SK-N-SH treated with all-trans-retinoic acid at 6 μM for 48 hours (cell line): Measurements from ENCODE around the gene TBC1D4.
A peak's percentile ranks its signal among the peaks of the same experiment; 100 is the strongest.

Experiments used
- ATAC-seq: fragments of 200-7000 bp; cut with Tn5 transposase; 3 replicates; pipeline ENCODE4 v1.9.1; 2020; ENCODE audit warnings: mild to moderate bottlenecking, moderate library complexity
- ARNTL ChIP-seq: fragments of 450-650 bp; formaldehyde crosslinking; IDR thresholded peaks from 2 replicates; pipeline ENCODE4 v1.5.0; 2020; ENCODE audit warnings: low read depth, mild to moderate bottlenecking, moderate library complexity, borderline replicate concordance
- BACH2 ChIP-seq: fragments of 250-450 bp; sonication (Bioruptor Pico); IDR thresholded peaks from 2 replicates; pipeline ENCODE4 v1.9.0; 2021; ENCODE audit warnings: mild to moderate bottlenecking, borderline replicate concordance
- CREB5 ChIP-seq: fragments of 250-450 bp; sonication (Bioruptor Pico); IDR thresholded peaks from 2 replicates; pipeline ENCODE4 v1.5.1; 2020; ENCODE audit warnings: low read depth, mild to moderate bottlenecking, moderate library complexity
- CSDC2 ChIP-seq: fragments of 250-450 bp; sonication (Bioruptor Pico); IDR thresholded peaks from 2 replicates; pipeline ENCODE4 v1.5.0; 2020; ENCODE audit warnings: mild to moderate bottlenecking, moderate library complexity
- ESRRG ChIP-seq: fragments of 250-450 bp; sonication (Bioruptor Pico); IDR thresholded peaks from 2 replicates; pipeline ENCODE4 v1.6.1; 2021; ENCODE audit warnings: mild to moderate bottlenecking
- GLIS3 ChIP-seq: fragments of 250-450 bp; sonication (Bioruptor Pico); IDR thresholded peaks from 2 replicates; pipeline ENCODE4 v1.5.0; 2020; ENCODE audit warnings: mild to moderate bottlenecking, moderate library complexity
- OSR1 ChIP-seq: fragments of 250-450 bp; sonication (Bioruptor Pico); IDR thresholded peaks from 2 replicates; pipeline ENCODE4 v1.8.0; 2022; ENCODE audit warnings: moderate library complexity, mild to moderate bottlenecking, inconsistent platforms
- PPARA ChIP-seq: fragments of 250-450 bp; sonication (Bioruptor Pico); IDR thresholded peaks from 2 replicates; pipeline ENCODE4 v1.5.0; 2020; ENCODE audit warnings: mild to moderate bottlenecking, borderline replicate concordance
- RARB ChIP-seq: fragments of 250-450 bp; sonication (Bioruptor Pico); IDR thresholded peaks from 2 replicates; pipeline ENCODE4 v1.8.0; 2021; ENCODE audit warnings: mild to moderate bottlenecking, moderate library complexity
- SNAI2 ChIP-seq: fragments of 250-450 bp; sonication (Bioruptor Pico); IDR thresholded peaks from 2 replicates; pipeline ENCODE4 v1.5.0; 2020; ENCODE audit warnings: mild to moderate bottlenecking, moderate library complexity
- TCF4 ChIP-seq: fragments of 250-450 bp; sonication (Bioruptor Pico); IDR thresholded peaks from 2 replicates; pipeline ENCODE4 v1.8.0; 2021; ENCODE audit warnings: mild to moderate bottlenecking, moderate library complexity, borderline replicate concordance
- TOX ChIP-seq: fragments of 250-450 bp; sonication (Bioruptor Pico); IDR thresholded peaks from 2 replicates; pipeline ENCODE4 v1.8.0; 2021; ENCODE audit warnings: mild to moderate bottlenecking, moderate library complexity, borderline replicate concordance
- ZC3H10 ChIP-seq: fragments of 250-450 bp; sonication (Bioruptor Pico); IDR thresholded peaks from 2 replicates; pipeline ENCODE4 v1.5.1; 2021; ENCODE audit warnings: mild to moderate bottlenecking, moderate library complexity
- ZFP3 ChIP-seq: fragments of 250-450 bp; sonication (Bioruptor Pico); IDR thresholded peaks from 2 replicates; pipeline ENCODE4 v1.5.0; 2020; ENCODE audit warnings: mild to moderate bottlenecking, moderate library complexity
- ZFP30 ChIP-seq: fragments of 450-650 bp; formaldehyde crosslinking; IDR thresholded peaks from 2 replicates; pipeline ENCODE4 v1.5.0; 2022; ENCODE audit warnings: mild to moderate bottlenecking, moderate library complexity
- ZNF565 ChIP-seq: fragments of 450-650 bp; formaldehyde crosslinking; conservative IDR thresholded peaks from 2 replicates; pipeline ENCODE4 v1.5.0; 2020; ENCODE audit warnings: low read depth, mild to moderate bottlenecking, moderate library complexity
- ZNF70 ChIP-seq: fragments of 450-650 bp; formaldehyde crosslinking; IDR thresholded peaks from 2 replicates; pipeline ENCODE4 v1.5.0; 2020; ENCODE audit warnings: mild to moderate bottlenecking, moderate library complexity
- ZNF8 ChIP-seq: fragments of 450-650 bp; formaldehyde crosslinking; IDR thresholded peaks from 2 replicates; pipeline ENCODE4 v1.5.0; 2020; ENCODE audit warnings: mild to moderate bottlenecking, moderate library complexity
- TF ChIP-seq, protein P1 (sequence below): fragments of 250-450 bp; sonication (Bioruptor Pico); IDR thresholded peaks from 2 replicates; pipeline ENCODE4 v1.5.1; 2021; ENCODE audit warnings: mild to moderate bottlenecking, moderate library complexity
- TF ChIP-seq, protein P2 (sequence below): fragments of 250-450 bp; sonication (Bioruptor Pico); IDR thresholded peaks from 2 replicates; pipeline ENCODE4 v1.8.0; 2021; ENCODE audit warnings: low read depth, mild to moderate bottlenecking, moderate library complexity, borderline replicate concordance
- TF ChIP-seq, protein P3 (sequence below): fragments of 250-450 bp; sonication (Bioruptor Pico); IDR thresholded peaks from 2 replicates; pipeline ENCODE4 v1.5.0; 2020; ENCODE audit warnings: mild to moderate bottlenecking, moderate library complexity

Gene TBC1D4

GRCh38 chr13:75357576-75358289 lies 124.2 kb downstream of the TBC1D4 start:
- no peak for TF ChIP-seq RARB
- TF ChIP-seq, protein P1, sequence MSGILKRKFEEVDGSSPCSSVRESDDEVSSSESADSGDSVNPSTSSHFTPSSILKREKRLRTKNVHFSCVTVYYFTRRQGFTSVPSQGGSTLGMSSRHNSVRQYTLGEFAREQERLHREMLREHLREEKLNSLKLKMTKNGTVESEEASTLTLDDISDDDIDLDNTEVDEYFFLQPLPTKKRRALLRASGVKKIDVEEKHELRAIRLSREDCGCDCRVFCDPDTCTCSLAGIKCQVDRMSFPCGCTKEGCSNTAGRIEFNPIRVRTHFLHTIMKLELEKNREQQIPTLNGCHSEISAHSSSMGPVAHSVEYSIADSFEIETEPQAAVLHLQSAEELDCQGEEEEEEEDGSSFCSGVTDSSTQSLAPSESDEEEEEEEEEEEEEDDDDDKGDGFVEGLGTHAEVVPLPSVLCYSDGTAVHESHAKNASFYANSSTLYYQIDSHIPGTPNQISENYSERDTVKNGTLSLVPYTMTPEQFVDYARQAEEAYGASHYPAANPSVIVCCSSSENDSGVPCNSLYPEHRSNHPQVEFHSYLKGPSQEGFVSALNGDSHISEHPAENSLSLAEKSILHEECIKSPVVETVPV (CRISPR knock-in tag): no peak
- TF ChIP-seq ZC3H10 (CRISPR knock-in tag): no peak
- TF ChIP-seq, protein P2, sequence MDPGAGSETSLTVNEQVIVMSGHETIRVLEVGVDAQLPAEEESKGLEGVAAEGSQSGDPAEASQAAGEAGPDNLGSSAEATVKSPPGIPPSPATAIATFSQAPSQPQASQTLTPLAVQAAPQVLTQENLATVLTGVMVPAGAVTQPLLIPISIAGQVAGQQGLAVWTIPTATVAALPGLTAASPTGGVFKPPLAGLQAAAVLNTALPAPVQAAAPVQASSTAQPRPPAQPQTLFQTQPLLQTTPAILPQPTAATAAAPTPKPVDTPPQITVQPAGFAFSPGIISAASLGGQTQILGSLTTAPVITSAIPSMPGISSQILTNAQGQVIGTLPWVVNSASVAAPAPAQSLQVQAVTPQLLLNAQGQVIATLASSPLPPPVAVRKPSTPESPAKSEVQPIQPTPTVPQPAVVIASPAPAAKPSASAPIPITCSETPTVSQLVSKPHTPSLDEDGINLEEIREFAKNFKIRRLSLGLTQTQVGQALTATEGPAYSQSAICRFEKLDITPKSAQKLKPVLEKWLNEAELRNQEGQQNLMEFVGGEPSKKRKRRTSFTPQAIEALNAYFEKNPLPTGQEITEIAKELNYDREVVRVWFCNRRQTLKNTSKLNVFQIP: no peak
- TF ChIP-seq TCF4 (CRISPR knock-in tag): no peak
- ATAC-seq: peak; percentile 84

- peak; percentile 19 for ATAC-seq
Observed at GRCh38 chr13:75356421-75356820, 125.5 kb downstream of the TBC1D4 start.

GRCh38 chr13:75355609-75356008 lies 126.4 kb downstream of the TBC1D4 start:
- TF ChIP-seq ZNF8 (no peak), ZC3H10 (CRISPR knock-in tag) (no peak), ESRRG (CRISPR knock-in tag) (no peak), OSR1 (CRISPR knock-in tag) (no peak), PPARA (CRISPR knock-in tag) (no peak), SNAI2 (CRISPR knock-in tag) (no peak), BACH2 (CRISPR knock-in tag) (no peak), CREB5 (CRISPR knock-in tag) (no peak), TCF4 (CRISPR knock-in tag) (no peak), RARB (no peak), ZNF70 (no peak), ZFP30 (CRISPR knock-in tag) (no peak), GLIS3 (CRISPR knock-in tag) (no peak), TOX (CRISPR knock-in tag) (no peak), ZNF565 (CRISPR knock-in tag) (no peak), ZFP3 (CRISPR knock-in tag) (no peak), CSDC2 (CRISPR knock-in tag) (no peak)
- TF ChIP-seq, protein P3, sequence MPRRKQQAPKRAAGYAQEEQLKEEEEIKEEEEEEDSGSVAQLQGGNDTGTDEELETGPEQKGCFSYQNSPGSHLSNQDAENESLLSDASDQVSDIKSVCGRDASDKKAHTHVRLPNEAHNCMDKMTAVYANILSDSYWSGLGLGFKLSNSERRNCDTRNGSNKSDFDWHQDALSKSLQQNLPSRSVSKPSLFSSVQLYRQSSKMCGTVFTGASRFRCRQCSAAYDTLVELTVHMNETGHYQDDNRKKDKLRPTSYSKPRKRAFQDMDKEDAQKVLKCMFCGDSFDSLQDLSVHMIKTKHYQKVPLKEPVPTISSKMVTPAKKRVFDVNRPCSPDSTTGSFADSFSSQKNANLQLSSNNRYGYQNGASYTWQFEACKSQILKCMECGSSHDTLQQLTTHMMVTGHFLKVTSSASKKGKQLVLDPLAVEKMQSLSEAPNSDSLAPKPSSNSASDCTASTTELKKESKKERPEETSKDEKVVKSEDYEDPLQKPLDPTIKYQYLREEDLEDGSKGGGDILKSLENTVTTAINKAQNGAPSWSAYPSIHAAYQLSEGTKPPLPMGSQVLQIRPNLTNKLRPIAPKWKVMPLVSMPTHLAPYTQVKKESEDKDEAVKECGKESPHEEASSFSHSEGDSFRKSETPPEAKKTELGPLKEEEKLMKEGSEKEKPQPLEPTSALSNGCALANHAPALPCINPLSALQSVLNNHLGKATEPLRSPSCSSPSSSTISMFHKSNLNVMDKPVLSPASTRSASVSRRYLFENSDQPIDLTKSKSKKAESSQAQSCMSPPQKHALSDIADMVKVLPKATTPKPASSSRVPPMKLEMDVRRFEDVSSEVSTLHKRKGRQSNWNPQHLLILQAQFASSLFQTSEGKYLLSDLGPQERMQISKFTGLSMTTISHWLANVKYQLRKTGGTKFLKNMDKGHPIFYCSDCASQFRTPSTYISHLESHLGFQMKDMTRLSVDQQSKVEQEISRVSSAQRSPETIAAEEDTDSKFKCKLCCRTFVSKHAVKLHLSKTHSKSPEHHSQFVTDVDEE (CRISPR knock-in tag): no peak
- TF ChIP-seq, protein P1 (CRISPR knock-in tag): no peak
- TF ChIP-seq, protein P2: no peak
- TF ChIP-seq, all 23 proteins: peak for 0

More at GRCh38 chr13:75356421-75356820, 125.5 kb downstream of the TBC1D4 start:
- TF ChIP-seq ARNTL (CRISPR knock-in tag) (no peak), OSR1 (CRISPR knock-in tag) (no peak)

More at GRCh38 chr13:75355609-75356008, 126.4 kb downstream of the TBC1D4 start:
- ATAC-seq: no peak
